ENCODE measurements around the gene ARHGAP4.

The ARHGAP4 gene

GRCh38 chrX:153935326-153935851 is 9.3 kb upstream of the ARHGAP4 start:
- Histone ChIP-seq H3K36me3 (peaks cover 26% of the 10 kb centered on the region), H3K27me3 (no peaks in the 10 kb centered on the region), H3K4me3 (ENCODE audit: low read depth, low read length) (peak overlapping the region; percentile 42), H3K4me1 (no peaks in the 10 kb centered on the region), H3K9me3 (no peaks in the 10 kb centered on the region)
- TF ChIP-seq, protein P1, sequence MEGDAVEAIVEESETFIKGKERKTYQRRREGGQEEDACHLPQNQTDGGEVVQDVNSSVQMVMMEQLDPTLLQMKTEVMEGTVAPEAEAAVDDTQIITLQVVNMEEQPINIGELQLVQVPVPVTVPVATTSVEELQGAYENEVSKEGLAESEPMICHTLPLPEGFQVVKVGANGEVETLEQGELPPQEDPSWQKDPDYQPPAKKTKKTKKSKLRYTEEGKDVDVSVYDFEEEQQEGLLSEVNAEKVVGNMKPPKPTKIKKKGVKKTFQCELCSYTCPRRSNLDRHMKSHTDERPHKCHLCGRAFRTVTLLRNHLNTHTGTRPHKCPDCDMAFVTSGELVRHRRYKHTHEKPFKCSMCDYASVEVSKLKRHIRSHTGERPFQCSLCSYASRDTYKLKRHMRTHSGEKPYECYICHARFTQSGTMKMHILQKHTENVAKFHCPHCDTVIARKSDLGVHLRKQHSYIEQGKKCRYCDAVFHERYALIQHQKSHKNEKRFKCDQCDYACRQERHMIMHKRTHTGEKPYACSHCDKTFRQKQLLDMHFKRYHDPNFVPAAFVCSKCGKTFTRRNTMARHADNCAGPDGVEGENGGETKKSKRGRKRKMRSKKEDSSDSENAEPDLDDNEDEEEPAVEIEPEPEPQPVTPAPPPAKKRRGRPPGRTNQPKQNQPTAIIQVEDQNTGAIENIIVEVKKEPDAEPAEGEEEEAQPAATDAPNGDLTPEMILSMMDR (IDR thresholded peaks at IDR 0.05; ENCODE audit: low read depth, low read length), result no peak
- DNase-seq, result no peak

- H3K4me3 ChIP-seq (ENCODE audit: low read depth, low read length), result peak within 1 kb of the TSS; percentile 75
- peaks cover 26% of the 10 kb centered on the region for H3K36me3 ChIP-seq
- DNase-seq, result peak; percentile 84
- no peaks in the 10 kb centered on the region for H3K27me3 ChIP-seq
- no peaks in the 10 kb centered on the region for H3K9me3 ChIP-seq
- TF ChIP-seq, protein P1 (IDR thresholded peaks at IDR 0.05; ENCODE audit: low read depth, low read length), result no peak
- H3K4me1 ChIP-seq, result no peaks in the 10 kb centered on the region
These were observed 8.8 kb upstream of the ARHGAP4 start, which contains the start of gene NAA10 for GRCh38 chrX:153934762-153935325. Gene NAA10 (minus strand): TSS chrX:153935037. CDS start chrX:153934904, 133 bp downstream.

DNA sequence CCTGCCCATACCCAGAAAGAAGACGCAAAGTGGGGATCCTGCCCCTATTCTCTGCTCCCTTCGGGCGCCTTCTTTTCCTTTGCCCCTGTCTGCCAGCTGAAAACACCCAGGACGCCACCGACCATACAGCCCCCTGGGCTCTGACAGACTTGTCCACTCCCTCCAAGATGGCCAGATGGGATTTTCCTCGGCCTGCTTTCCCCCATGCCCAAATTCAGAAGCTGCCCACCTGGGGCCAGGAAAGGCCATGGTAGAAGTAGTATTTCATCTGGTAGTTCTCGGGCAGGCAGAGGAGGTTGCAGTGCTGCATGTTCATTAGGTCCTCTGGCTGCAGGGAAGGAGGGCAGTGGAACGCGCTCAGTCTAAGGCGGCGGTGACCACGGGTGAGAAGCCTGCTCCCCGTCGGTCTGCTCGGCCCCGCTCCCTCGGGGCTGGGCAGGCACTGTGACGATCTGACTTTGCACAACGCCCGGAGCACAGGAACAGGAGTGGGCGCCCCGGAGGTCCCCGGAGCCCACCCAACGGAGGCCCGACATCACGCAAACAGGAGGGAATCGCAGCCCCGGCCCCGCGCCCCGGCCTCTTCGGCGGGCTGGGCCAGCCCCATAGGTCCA is 8.2 kb upstream of the ARHGAP4 start:
- Histone ChIP-seq H3K4me3 (ENCODE audit: low read depth, low read length) (peak overlapping the region; percentile 75), H3K27me3 (no peaks in the 10 kb centered on the region), H3K4me1 (no peaks in the 10 kb centered on the region; the same call in 1 of the 2 replicates), H3K36me3 (peaks cover 31% of the 10 kb centered on the region), H3K9me3 (no peaks in the 10 kb centered on the region)
- DNase-seq, result no peak
- TF ChIP-seq, protein P1 (IDR thresholded peaks at IDR 0.05; ENCODE audit: low read depth, low read length), result no peak

DNA sequence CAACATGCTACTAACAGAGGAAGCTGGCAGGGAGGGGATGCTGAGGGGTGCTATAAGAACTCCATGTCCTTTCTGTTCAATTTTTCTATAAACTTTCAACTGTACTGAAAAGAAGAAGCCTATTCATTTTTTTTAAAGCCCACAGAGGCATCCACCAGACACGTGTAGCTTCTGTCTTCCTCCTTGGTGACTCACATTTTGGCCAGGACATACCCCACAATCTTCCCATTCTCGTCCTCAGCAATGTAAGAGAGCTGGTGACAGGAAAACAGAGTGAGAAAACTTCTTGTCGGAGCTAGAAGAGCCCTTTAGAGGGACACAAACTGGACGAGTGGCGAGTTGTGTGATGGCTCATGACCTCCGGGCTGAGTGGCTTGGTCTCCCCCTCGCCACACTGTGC is 7.7 kb upstream of the ARHGAP4 start:
- TF ChIP-seq, protein P1 (IDR thresholded peaks at IDR 0.05; ENCODE audit: low read depth, low read length), result no peak
- Histone ChIP-seq H3K36me3 (peaks cover 32% of the 10 kb centered on the region), H3K4me1 (no peaks in the 10 kb centered on the region; the same call in 1 of the 2 replicates), H3K9me3 (no peaks in the 10 kb centered on the region), H3K4me3 (ENCODE audit: low read depth, low read length) (peak overlapping the region; percentile 75), H3K27me3 (no peaks in the 10 kb centered on the region)
- no peak for DNase-seq

DNA sequence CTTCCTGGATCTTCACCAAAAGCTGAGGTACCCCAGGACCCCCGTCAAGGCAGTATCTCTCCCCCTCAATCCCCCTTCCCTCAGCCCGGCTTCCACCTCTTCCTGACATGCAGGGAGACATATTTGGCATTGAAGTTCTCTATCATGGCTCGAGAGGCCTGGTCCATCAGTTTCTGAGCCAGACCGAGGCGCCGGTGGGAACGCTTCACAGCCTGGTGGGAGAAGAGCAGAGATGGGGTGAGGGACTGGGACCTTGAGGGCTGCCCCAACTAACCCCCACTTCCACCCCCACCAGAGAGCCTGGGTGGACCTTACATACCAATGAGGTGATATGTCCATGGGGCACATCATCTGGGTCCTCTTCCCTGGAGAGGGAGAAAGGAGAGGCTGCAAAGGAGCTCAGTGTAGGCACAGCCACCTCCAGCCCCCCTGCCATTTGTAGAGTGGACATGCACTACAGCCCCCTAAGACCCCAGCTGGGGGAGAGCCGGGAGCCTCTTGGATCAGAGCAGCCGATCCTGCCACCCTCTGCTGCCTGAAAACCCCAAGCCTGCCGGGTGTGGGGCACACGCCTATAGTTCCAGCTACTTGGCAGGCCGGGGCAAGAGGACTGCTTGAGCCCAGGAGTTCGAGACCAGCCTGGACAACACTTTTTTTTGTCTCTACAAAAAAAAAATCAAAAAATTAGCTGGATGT is 6.3 kb upstream of the ARHGAP4 start:
- TF ChIP-seq, protein P1 (IDR thresholded peaks at IDR 0.05; ENCODE audit: low read depth, low read length), result no peak
- Histone ChIP-seq H3K4me1 (no peaks in the 10 kb centered on the region; the same call in 1 of the 2 replicates), H3K36me3 (peaks cover 32% of the 10 kb centered on the region), H3K27me3 (no peaks in the 10 kb centered on the region), H3K4me3 (ENCODE audit: low read depth, low read length) (no peak overlapping the region), H3K9me3 (no peaks in the 10 kb centered on the region)
- DNase-seq, result no peak
